ENCODE data around the gene C4BPA. TPM values are rescaled to one million over a fixed set of nuclear protein-coding genes. Genes with fewer than 3 reads are reported as not detected.

The C4BPA gene
- total and polyA plus RNA-seq, 4 donors, result 49.5 to 1,527 (median 1,194) TPM

GRCh38 chr1:207070811-207071210 lies 33.2 kb upstream of the C4BPA start:
- TF ChIP-seq RAD21 (IDR thresholded peaks at IDR 0.05) (no peak), GABPA (IDR thresholded peaks at IDR 0.05 in 1 of 2, conservative IDR thresholded peaks at IDR 0.05 in 1 of 2) (no peak), HNF4G (IDR thresholded peaks at IDR 0.05) (no peak), ATF3 (IDR thresholded peaks at IDR 0.05) (no peak), EGR1 (IDR thresholded peaks at IDR 0.05; ENCODE audit: low read depth in 2 of 2) (no peak), RXRA (IDR thresholded peaks at IDR 0.05) (no peak), YY1 (IDR thresholded peaks at IDR 0.05) (no peak), MAX (IDR thresholded peaks at IDR 0.05) (no peak), NR2F2 (IDR thresholded peaks at IDR 0.05) (no peak), SP1 (IDR thresholded peaks at IDR 0.05) (no peak), JUND (IDR thresholded peaks at IDR 0.05) (no peak), FOXA2 (IDR thresholded peaks at IDR 0.05) (no peak)
- Histone ChIP-seq H3K9me3 (ENCODE audit: control insufficient read depth in 4 of 4, low read length in 3 of 4) (no peaks in the 10 kb centered on the region), H3K36me3 (ENCODE audit: control insufficient read depth in 4 of 4, insufficient read depth in 3 of 4, low read depth in 1 of 4, low read length in 3 of 4) (peaks cover 0 to 34% (median 19%) of the 10 kb centered on the region in 4 donors)

GRCh38 chr1:207071426-207071825 lies 32.6 kb upstream of the C4BPA start:
- WGBS, result 94% methylated on average over 6 of the region's 6 CpGs
- Histone ChIP-seq H3K27me3 (ENCODE audit: control insufficient read depth in 4 of 4, insufficient read depth in 4 of 4, low read length in 3 of 4) (no peaks in the 10 kb centered on the region), H3K27ac (ENCODE audit: low read depth in 1 of 2, low read length in 2 of 2) (no peak overlapping the region), H3K9ac (ENCODE audit: low read depth in 1 of 2, low read length in 2 of 2) (no peak overlapping the region), H3K4me1 (ENCODE audit: control insufficient read depth in 4 of 4, insufficient read depth in 4 of 4, low read length in 3 of 4) (no peaks in the 10 kb centered on the region), H3K36me3 (ENCODE audit: control insufficient read depth in 4 of 4, insufficient read depth in 3 of 4, low read depth in 1 of 4, low read length in 3 of 4) (peaks cover 0 to 34% (median 19%) of the 10 kb centered on the region in 4 donors), H3K9me3 (ENCODE audit: control insufficient read depth in 4 of 4, low read length in 3 of 4) (no peaks in the 10 kb centered on the region), H3K4me3 (ENCODE audit: low read depth in 1 of 3, low read length in 3 of 3) (no peak overlapping the region)
- TF ChIP-seq HNF4A (conservative IDR thresholded peaks at IDR 0.05), result no peak
- TF ChIP-seq REST (IDR thresholded peaks at IDR 0.05), result no peak
- TF ChIP-seq FOXA1 (IDR thresholded peaks at IDR 0.05), result no peak
- no peak for TF ChIP-seq SP1 (IDR thresholded peaks at IDR 0.05)
- no peak for TF ChIP-seq HNF4G (IDR thresholded peaks at IDR 0.05)
- TF ChIP-seq TAF1 (conservative IDR thresholded peaks at IDR 0.05), result no peak
- TF ChIP-seq YY1 (IDR thresholded peaks at IDR 0.05), result no peak
- TF ChIP-seq JUND (IDR thresholded peaks at IDR 0.05), result no peak
- TF ChIP-seq NR2F2 (IDR thresholded peaks at IDR 0.05), result no peak
- TF ChIP-seq ZBTB33 (IDR thresholded peaks at IDR 0.05), result no peak
- no peak for TF ChIP-seq FOXA2 (IDR thresholded peaks at IDR 0.05)
- TF ChIP-seq EGR1 (IDR thresholded peaks at IDR 0.05; ENCODE audit: low read depth in 2 of 2), result no peak
- no peak for TF ChIP-seq ATF3 (IDR thresholded peaks at IDR 0.05)
- TF ChIP-seq MAX (IDR thresholded peaks at IDR 0.05), result no peak
- no peak for TF ChIP-seq CTCF (IDR thresholded peaks at IDR 0.05; ENCODE audit: low read depth, low read length, missing input control)
- TF ChIP-seq RXRA (IDR thresholded peaks at IDR 0.05), result no peak
- no peak for TF ChIP-seq GABPA (IDR thresholded peaks at IDR 0.05 in 1 of 2, conservative IDR thresholded peaks at IDR 0.05 in 1 of 2)
- no peak for TF ChIP-seq RAD21 (IDR thresholded peaks at IDR 0.05)
- DNase-seq (ENCODE audit: low spot score), result no peak

More at GRCh38 chr1:207070811-207071210, 33.2 kb upstream of the C4BPA start:
- Histone ChIP-seq H3K27me3 (ENCODE audit: control insufficient read depth in 4 of 4, insufficient read depth in 4 of 4, low read length in 3 of 4) (no peaks in the 10 kb centered on the region), H3K27ac (ENCODE audit: low read depth in 1 of 2, low read length in 2 of 2) (no peak overlapping the region), H3K9ac (ENCODE audit: low read depth in 1 of 2, low read length in 2 of 2) (no peak overlapping the region), H3K4me3 (ENCODE audit: low read depth in 1 of 3, low read length in 3 of 3) (no peak overlapping the region), H3K4me1 (ENCODE audit: control insufficient read depth in 4 of 4, insufficient read depth in 4 of 4, low read length in 3 of 4) (no peaks in the 10 kb centered on the region)
- DNase-seq (ENCODE audit: low spot score), result no peak
- 89% methylated on average over 4 of the region's 4 CpGs for WGBS

Data from liver (tissue), 9 donors.